ENCODE data around the gene PUS7L. TPM values are rescaled to one million over a fixed set of nuclear protein-coding genes. Genes with fewer than 3 reads are reported as not detected.
"Not testable (repeated sequence)": the region's sequence is repeated elsewhere in the genome, so short reads cannot be mapped to it uniquely, and the experiment has no call there.

The PUS7L gene
- total and polyA plus RNA-seq, 2 experiments from 2014 or later = 36.0 to 66.1 TPM

GRCh38 chr12:43692064-43692463 lies 66.5 kb downstream of the PUS7L start:
- H3K4me3 ChIP-seq = no peak overlapping the region
- DNase-seq (ENCODE audit: low spot score) = no peak
- 0 out of 2 replicates have a peak overlapping the region, but pooled peaks have one; percentile 21 for H2AFZ ChIP-seq
- H3K4me1 Mint-ChIP-seq = peaks cover 4% of the 10 kb centered on the region; the same call in 2 of the 3 replicates
- H3K27me3 ChIP-seq (ENCODE audit: insufficient read depth) = no peaks in the 10 kb centered on the region
- no peaks in the 10 kb centered on the region for H3K27me3 Mint-ChIP-seq (ENCODE audit: insufficient read depth, low read depth, poor library complexity)
- no peaks in the 10 kb centered on the region for H3F3A ChIP-seq (replicated peaks; ENCODE audit: low read depth)
- H3K4me3 Mint-ChIP-seq = no peak overlapping the region
- H3K4me1 ChIP-seq (ENCODE audit: insufficient read depth) = no peaks in the 10 kb centered on the region
- TF ChIP-seq CREB1 (CRISPR knock-in tag; IDR thresholded peaks at IDR 0.05; ENCODE audit: low read depth) (no peak), EZH2 (IDR thresholded peaks at IDR 0.05; ENCODE audit: low read depth, unreplicated experiment) (no peak), CTCF (conservative IDR thresholded peaks at IDR 0.05; ENCODE audit: low read depth in 2 of 2) (no peak), REST (IDR thresholded peaks at IDR 0.05; ENCODE audit: unreplicated experiment) (no peak), NANOG (IDR thresholded peaks at IDR 0.05; ENCODE audit: borderline replicate concordance) (no peak), POLR2AphosphoS5 (IDR thresholded peaks at IDR 0.05; ENCODE audit: low read depth) (no peak), STAT1 (IDR thresholded peaks at IDR 0.05; ENCODE audit: unreplicated experiment) (no peak), ZNF462 (CRISPR knock-in tag; IDR thresholded peaks at IDR 0.05) (no peak), ZNF114 (CRISPR knock-in tag; IDR thresholded peaks at IDR 0.05) (no peak), ZNF331 (CRISPR knock-in tag; IDR thresholded peaks at IDR 0.05; ENCODE audit: low read depth) (no peak)
- no peaks in the 10 kb centered on the region for H3K9me2 ChIP-seq (ENCODE audit: insufficient read depth)
- H3K79me2 ChIP-seq (replicated peaks; ENCODE audit: insufficient read depth) = no peaks in the 10 kb centered on the region
- no peaks in the 10 kb centered on the region for H4K20me1 ChIP-seq (replicated peaks; ENCODE audit: insufficient read depth)
- no peaks in the 10 kb centered on the region for H3K36me3 ChIP-seq (ENCODE audit: insufficient read depth)
- H3K27ac ChIP-seq (ENCODE audit: low read depth) = no peak overlapping the region
- no peak for ATAC-seq
- H3K36me3 Mint-ChIP-seq (ENCODE audit: low read depth) = no peaks in the 10 kb centered on the region
- H3K9me3 Mint-ChIP-seq = no peaks in the 10 kb centered on the region; the same call in 2 of the 3 replicates
- no peak overlapping the region for H3K4me2 ChIP-seq
- peak overlapping the region; percentile 29 for H3K27ac Mint-ChIP-seq

GRCh38 chr12:43685491-43685890 lies 73.1 kb downstream of the PUS7L start:
- H3K4me1 Mint-ChIP-seq = peaks cover 15% of the 10 kb centered on the region; the same call in 2 of the 3 replicates

More at GRCh38 chr12:43685491-43685890, 73.1 kb downstream of the PUS7L start:
- not testable (repeated sequence) for ATAC-seq; H3K9me2 ChIP-seq (ENCODE audit: insufficient read depth); H3K36me3 Mint-ChIP-seq (ENCODE audit: low read depth); H4K20me1 ChIP-seq (replicated peaks; ENCODE audit: insufficient read depth); H3K36me3 ChIP-seq (ENCODE audit: insufficient read depth); H3K4me3 ChIP-seq; H3K4me2 ChIP-seq; H2AFZ ChIP-seq; H3K27ac Mint-ChIP-seq; H3K4me3 Mint-ChIP-seq; H3K27ac ChIP-seq (ENCODE audit: low read depth); H3K27me3 Mint-ChIP-seq (ENCODE audit: insufficient read depth, low read depth, poor library complexity); H3F3A ChIP-seq (replicated peaks; ENCODE audit: low read depth); H3K27me3 ChIP-seq (ENCODE audit: insufficient read depth); DNase-seq (ENCODE audit: low spot score); H3K79me2 ChIP-seq (replicated peaks; ENCODE audit: insufficient read depth)
- H3K4me1 ChIP-seq (ENCODE audit: insufficient read depth) = peaks cover 22% of the 10 kb centered on the region
- peaks cover 19% of the 10 kb centered on the region; the same call in 2 of the 3 replicates for H3K9me3 Mint-ChIP-seq

All from GM23338 (cell line).